ENCODE measurements around the gene SDS. TPM values are rescaled to one million over a fixed set of nuclear protein-coding genes. Genes with fewer than 3 reads are reported as not detected.

The SDS gene
- total RNA-seq, 1 experiment from 2014 or later: not detected

- H2BK15ac ChIP-seq (ENCODE audit: low read depth, low read length): no peak overlapping the region
- no peak overlapping the region for H3K9ac ChIP-seq (ENCODE audit: extremely low read depth, insufficient read length, low read length)
- no peak overlapping the region for H3T11ph ChIP-seq (ENCODE audit: low read length)
- no peak overlapping the region for H2BK5ac ChIP-seq (ENCODE audit: insufficient read length, low read length)
- H4K5ac ChIP-seq (ENCODE audit: insufficient read length, low read depth, low read length): no peak overlapping the region
- Mint-ChIP-seq H3K27me3 (ENCODE audit: low read depth) (peaks cover 6% of the 10 kb centered on the region), H3K4me1 (peaks cover 4 to 9% of the 10 kb centered on the region in 2 experiments), H3K9me3 (no peaks in the 10 kb centered on the region), H3K36me3 (ENCODE audit: insufficient read depth in 1 of 3, low read depth in 3 of 3) (peaks cover 0 to 9% (median 9%) of the 10 kb centered on the region in 3 experiments; a peak in 4 of 7 replicates), H3K4me3 (no peak overlapping the region), H3K27ac (no peak overlapping the region)
- H3K23me2 ChIP-seq (ENCODE audit: insufficient read length, low read depth, low read length, poor library complexity, severe bottlenecking): no peaks in the 10 kb centered on the region
- no peak overlapping the region for H2AFZ ChIP-seq (ENCODE audit: low read length)
- H3K27ac ChIP-seq (ENCODE audit: insufficient read length, low read depth, low read length): no peak overlapping the region
- no peak overlapping the region for H3K4me2 ChIP-seq (ENCODE audit: insufficient read depth, insufficient read length, low read length)
- no CpG with 5 or more reads among the region's 7 CpGs for WGBS (ENCODE audit: extremely low coverage, insufficient read length, low lambda C conversion rate)
- no peak overlapping the region for H2AK5ac ChIP-seq (ENCODE audit: insufficient read length, low read length)
- no peak overlapping the region for H3K4ac ChIP-seq (ENCODE audit: low read depth, low read length)
- no peak overlapping the region for H3K56ac ChIP-seq (ENCODE audit: insufficient read length, low read depth, low read length)
- H2BK12ac ChIP-seq (ENCODE audit: insufficient read length, low read depth, low read length): no peak overlapping the region
- no peaks in the 10 kb centered on the region for H3K9me3 ChIP-seq (ENCODE audit: control insufficient read depth, low read depth, low read length)
- H4K20me1 ChIP-seq (ENCODE audit: control insufficient read depth, insufficient read depth, insufficient read length): no peaks in the 10 kb centered on the region
- H3K14ac ChIP-seq (ENCODE audit: insufficient read depth, low read length): no peak overlapping the region
- H3K27me3 ChIP-seq (ENCODE audit: insufficient read depth, low read length): no peaks in the 10 kb centered on the region
- H3K18ac ChIP-seq (ENCODE audit: insufficient read length, low read depth, low read length): no peak overlapping the region
- no peak for DNase-seq
- TF ChIP-seq CTCF (conservative IDR thresholded peaks at IDR 0.05): no peak
- no peak overlapping the region for H2BK20ac ChIP-seq (ENCODE audit: low read depth, low read length, poor library complexity, severe bottlenecking)
- H4K8ac ChIP-seq (replicated peaks; ENCODE audit: insufficient read length, low read depth, low read length): no peak overlapping the region
- no peaks in the 10 kb centered on the region for H3K4me1 ChIP-seq (ENCODE audit: insufficient read depth, low read length)
- no peaks in the 10 kb centered on the region for H3K79me2 ChIP-seq (ENCODE audit: insufficient read depth, low read length)
- no peaks in the 10 kb centered on the region for H3K79me1 ChIP-seq (ENCODE audit: insufficient read depth, low read depth, low read length, poor library complexity, severe bottlenecking)
- no peak overlapping the region for H4K91ac ChIP-seq (ENCODE audit: insufficient read length, low read depth, low read length)
- no peak overlapping the region for H3K23ac ChIP-seq (ENCODE audit: insufficient read length, low read depth, low read length)
- H2BK120ac ChIP-seq (ENCODE audit: low read depth, low read length, poor library complexity, severe bottlenecking): no peak overlapping the region
Measured at GRCh38 chr12:113392520-113392919, 11.2 kb downstream of the SDS start.
